ENCODE data around the gene PLEKHA5.

PLEKHA5 gene

DNA sequence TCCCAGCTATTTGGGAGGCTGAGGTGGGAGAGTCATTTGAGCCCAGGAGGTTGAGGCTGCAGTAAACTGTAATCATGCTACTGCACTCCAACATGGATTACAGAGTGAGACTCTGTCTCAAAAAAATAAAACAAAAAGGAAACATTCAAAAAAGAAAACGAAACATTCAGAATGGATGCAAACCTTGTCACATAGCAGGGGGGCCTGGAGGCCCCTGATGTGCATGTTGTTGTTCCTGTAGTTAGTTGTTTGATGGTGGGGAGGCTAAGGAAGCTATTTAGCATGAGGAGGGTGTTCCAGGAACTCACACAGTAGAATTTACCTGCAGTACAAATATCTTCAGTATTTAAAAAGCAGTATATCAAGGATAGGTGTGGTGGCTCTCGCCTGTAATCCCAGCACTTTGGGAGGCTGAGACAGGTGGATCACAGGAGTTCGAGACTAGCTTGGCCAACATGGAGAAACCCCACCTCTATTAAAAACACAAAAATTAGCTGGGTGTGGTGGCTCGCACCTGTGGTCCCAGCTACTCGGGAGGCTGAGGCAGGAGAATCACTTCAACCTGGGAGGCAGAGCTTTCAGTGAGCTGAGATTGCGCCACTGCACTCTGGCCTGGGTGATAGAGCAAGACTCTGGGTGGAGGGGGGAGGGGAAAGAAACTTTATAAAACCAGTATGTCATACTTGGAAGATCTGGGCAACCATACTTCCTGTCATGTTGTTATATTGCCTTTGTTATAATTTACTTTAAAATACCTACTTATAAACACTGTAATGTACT is 292.2 kb downstream of the PLEKHA5 start:
- no peak overlapping the region for H3K4me2 ChIP-seq (ENCODE audit: low read length)
- H3K27me3 ChIP-seq (ENCODE audit: insufficient read depth, low read length): no peaks in the 10 kb centered on the region
- H3K79me2 ChIP-seq (ENCODE audit: insufficient read depth, low read length): no peaks in the 10 kb centered on the region
- no peak overlapping the region for H2AFZ ChIP-seq (ENCODE audit: low read length)
- TF ChIP-seq, protein P1, sequence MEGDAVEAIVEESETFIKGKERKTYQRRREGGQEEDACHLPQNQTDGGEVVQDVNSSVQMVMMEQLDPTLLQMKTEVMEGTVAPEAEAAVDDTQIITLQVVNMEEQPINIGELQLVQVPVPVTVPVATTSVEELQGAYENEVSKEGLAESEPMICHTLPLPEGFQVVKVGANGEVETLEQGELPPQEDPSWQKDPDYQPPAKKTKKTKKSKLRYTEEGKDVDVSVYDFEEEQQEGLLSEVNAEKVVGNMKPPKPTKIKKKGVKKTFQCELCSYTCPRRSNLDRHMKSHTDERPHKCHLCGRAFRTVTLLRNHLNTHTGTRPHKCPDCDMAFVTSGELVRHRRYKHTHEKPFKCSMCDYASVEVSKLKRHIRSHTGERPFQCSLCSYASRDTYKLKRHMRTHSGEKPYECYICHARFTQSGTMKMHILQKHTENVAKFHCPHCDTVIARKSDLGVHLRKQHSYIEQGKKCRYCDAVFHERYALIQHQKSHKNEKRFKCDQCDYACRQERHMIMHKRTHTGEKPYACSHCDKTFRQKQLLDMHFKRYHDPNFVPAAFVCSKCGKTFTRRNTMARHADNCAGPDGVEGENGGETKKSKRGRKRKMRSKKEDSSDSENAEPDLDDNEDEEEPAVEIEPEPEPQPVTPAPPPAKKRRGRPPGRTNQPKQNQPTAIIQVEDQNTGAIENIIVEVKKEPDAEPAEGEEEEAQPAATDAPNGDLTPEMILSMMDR (IDR thresholded peaks at IDR 0.05; ENCODE audit: low read length): no peak
- no peak for TF ChIP-seq EZH2 (IDR thresholded peaks at IDR 0.05; ENCODE audit: borderline replicate concordance, low read length)
- no peaks in the 10 kb centered on the region for H3F3A ChIP-seq (ENCODE audit: insufficient read depth, low read length)
- no peaks in the 10 kb centered on the region for H3K4me1 ChIP-seq (ENCODE audit: insufficient read depth, low read length, severe bottlenecking)
- H3K36me3 ChIP-seq (ENCODE audit: insufficient read depth, low read length): no peaks in the 10 kb centered on the region
- H3K9ac ChIP-seq (ENCODE audit: low read length): no peak overlapping the region
- no peak overlapping the region for H3K27ac ChIP-seq (ENCODE audit: low read depth, low read length, poor library complexity, severe bottlenecking)
- H3K9me3 ChIP-seq (ENCODE audit: low read length): no peaks in the 10 kb centered on the region
- no peak overlapping the region for H3K4me3 ChIP-seq (ENCODE audit: low read depth, low read length, poor library complexity, severe bottlenecking)
- no peaks in the 10 kb centered on the region for H4K20me1 ChIP-seq (ENCODE audit: insufficient read depth, low read length)
- no peaks in the 10 kb centered on the region for H3K9me2 ChIP-seq (ENCODE audit: low read depth, low read length)

DNA sequence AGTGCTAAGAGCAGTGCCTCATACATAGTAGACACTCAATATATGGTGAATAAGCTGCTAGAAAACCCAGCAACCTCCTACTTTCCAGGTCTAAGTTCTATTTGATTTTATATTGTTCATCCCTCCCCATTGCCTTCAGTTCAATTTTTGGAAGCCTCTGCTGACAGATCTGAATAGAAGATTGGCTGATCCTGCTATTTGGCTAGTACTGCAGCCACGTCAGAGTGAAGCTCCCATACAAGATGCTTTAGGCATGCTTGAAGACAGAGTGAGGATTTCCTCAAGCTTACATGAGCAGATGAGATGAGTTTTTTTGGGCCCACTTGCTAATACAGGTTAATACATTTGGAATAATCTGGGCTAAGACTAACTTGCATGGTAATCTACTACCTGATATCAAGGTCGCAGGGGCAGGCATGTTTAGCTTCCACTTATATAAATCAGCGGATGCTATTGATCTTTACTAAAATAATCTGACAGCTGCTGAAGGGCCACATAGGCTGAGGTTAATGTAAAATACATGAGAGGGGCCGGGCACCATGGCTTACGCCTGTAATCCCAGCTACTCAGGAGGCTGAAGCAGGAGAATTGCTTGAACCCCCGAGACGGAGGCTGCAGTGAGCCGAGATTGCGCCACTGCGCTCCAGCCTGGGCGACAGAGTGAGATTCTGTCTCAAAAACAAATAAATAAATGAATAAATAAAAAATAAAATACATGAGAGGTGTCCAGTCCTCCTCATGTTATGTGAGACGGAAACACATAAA is 293.8 kb downstream of the PLEKHA5 start:
- Histone ChIP-seq H3K4me1 (ENCODE audit: insufficient read depth, low read length, severe bottlenecking) (no peaks in the 10 kb centered on the region), H3K27me3 (ENCODE audit: insufficient read depth, low read length) (no peaks in the 10 kb centered on the region), H3K9ac (ENCODE audit: low read length) (no peak overlapping the region), H3K4me3 (ENCODE audit: low read depth, low read length, poor library complexity, severe bottlenecking) (no peak overlapping the region), H4K20me1 (ENCODE audit: insufficient read depth, low read length) (no peaks in the 10 kb centered on the region), H3K36me3 (ENCODE audit: insufficient read depth, low read length) (no peaks in the 10 kb centered on the region), H3K4me2 (ENCODE audit: low read length) (no peak overlapping the region), H3K27ac (ENCODE audit: low read depth, low read length, poor library complexity, severe bottlenecking) (no peak overlapping the region), H2AFZ (ENCODE audit: low read length) (no peak overlapping the region), H3K79me2 (ENCODE audit: insufficient read depth, low read length) (no peaks in the 10 kb centered on the region), H3K9me2 (ENCODE audit: low read depth, low read length) (no peaks in the 10 kb centered on the region), H3K9me3 (ENCODE audit: low read length) (no peaks in the 10 kb centered on the region), H3F3A (ENCODE audit: insufficient read depth, low read length) (no peaks in the 10 kb centered on the region)
- TF ChIP-seq, protein P1 (IDR thresholded peaks at IDR 0.05; ENCODE audit: low read length): no peak
- TF ChIP-seq EZH2 (IDR thresholded peaks at IDR 0.05; ENCODE audit: borderline replicate concordance, low read length): no peak

Measured in OCI-LY1 (cell line).